ENCODE results near the gene ACTR1A. TPM values are rescaled to one million over a fixed set of nuclear protein-coding genes. Genes with fewer than 3 reads are reported as not detected.

The ACTR1A gene
- total and polyA plus RNA-seq, 9 of the 15 experiments (the other 6 are each of a cell fraction or from before 2014, with no cell fraction given), result 36.3 to 77.2 (median 49.6) TPM

DNA sequence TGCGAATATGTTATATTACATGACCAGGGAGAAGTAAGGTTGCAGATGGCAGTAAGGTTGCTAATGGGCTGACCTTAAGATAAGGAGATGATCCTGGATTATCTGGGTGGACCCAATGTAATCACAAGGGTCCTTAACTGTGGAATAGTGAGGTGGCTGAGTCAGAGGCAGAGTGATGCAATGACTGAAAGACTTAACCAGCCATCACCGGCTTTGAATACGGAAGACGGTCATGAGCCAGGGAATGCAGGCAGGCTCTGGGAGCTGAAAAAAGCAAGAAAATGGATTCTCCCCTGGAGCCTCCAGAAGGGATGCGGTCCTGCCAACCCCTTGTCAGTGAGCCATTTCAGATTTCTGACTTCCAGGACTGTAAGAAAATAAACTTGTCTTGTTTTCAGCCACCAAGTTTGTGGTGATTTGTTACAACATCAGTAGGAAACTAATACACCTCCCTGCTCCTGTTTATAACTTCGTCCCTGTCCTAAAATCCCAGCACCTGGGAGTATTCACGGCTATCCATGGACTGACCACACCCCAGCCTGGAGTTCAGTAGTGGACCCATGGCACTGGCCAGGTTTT lies 46.5 kb downstream of the ACTR1A start (continued):
- TF ChIP-seq NONO (IDR thresholded peaks at IDR 0.05; ENCODE audit: low read depth in 2 of 2, low read length in 1 of 2) (no peak; a peak in 1 of 4 replicates), TEAD4 (IDR thresholded peaks at IDR 0.05; ENCODE audit: low read length) (peak; percentile 72), TEAD4 (CRISPR knock-in tag; IDR thresholded peaks at IDR 0.05; ENCODE audit: borderline replicate concordance) (no peak), KDM2B (CRISPR knock-in tag; IDR thresholded peaks at IDR 0.05) (no peak), ZBTB12 (CRISPR knock-in tag; IDR thresholded peaks at IDR 0.05) (no peak), ELF1 (tag; IDR thresholded peaks at IDR 0.05) (peak; percentile 82), SRSF7 (optimal IDR thresholded peaks at IDR 0.05; ENCODE audit: low read depth, low read length) (no peak), BRF2 (IDR thresholded peaks at IDR 0.05; ENCODE audit: borderline replicate concordance, insufficient read depth, insufficient read length) (no peak), ID3 (CRISPR knock-in tag; IDR thresholded peaks at IDR 0.05) (no peak), ID3 (tag; IDR thresholded peaks at IDR 0.05) (peak; percentile 73), ARID3A (IDR thresholded peaks at IDR 0.05; ENCODE audit: borderline replicate concordance, low read depth, low read length) (peak; percentile 88; the same call in 1 of the 2 replicates), HLTF (IDR thresholded peaks at IDR 0.05) (no peak), EP400 (IDR thresholded peaks at IDR 0.05) (peak; percentile 82), ZNF354B (CRISPR knock-in tag; IDR thresholded peaks at IDR 0.05) (no peak), NR2C1 (IDR thresholded peaks at IDR 0.05) (peak; percentile 47; the same call in 1 of the 2 replicates), NR2C1 (tag; IDR thresholded peaks at IDR 0.05) (peak; percentile 86), HNRNPL (IDR thresholded peaks at IDR 0.05; ENCODE audit: low read depth, low read length) (no peak), ZNF586 (CRISPR knock-in tag; conservative IDR thresholded peaks at IDR 0.05) (no peak), XRCC4 (IDR thresholded peaks at IDR 0.05; ENCODE audit: extremely low read depth, insufficient read depth, insufficient read length) (no peak)
- TF ChIP-seq, protein P1, sequence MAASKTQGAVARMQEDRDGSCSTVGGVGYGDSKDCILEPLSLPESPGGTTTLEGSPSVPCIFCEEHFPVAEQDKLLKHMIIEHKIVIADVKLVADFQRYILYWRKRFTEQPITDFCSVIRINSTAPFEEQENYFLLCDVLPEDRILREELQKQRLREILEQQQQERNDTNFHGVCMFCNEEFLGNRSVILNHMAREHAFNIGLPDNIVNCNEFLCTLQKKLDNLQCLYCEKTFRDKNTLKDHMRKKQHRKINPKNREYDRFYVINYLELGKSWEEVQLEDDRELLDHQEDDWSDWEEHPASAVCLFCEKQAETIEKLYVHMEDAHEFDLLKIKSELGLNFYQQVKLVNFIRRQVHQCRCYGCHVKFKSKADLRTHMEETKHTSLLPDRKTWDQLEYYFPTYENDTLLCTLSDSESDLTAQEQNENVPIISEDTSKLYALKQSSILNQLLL (CRISPR knock-in tag; IDR thresholded peaks at IDR 0.05; ENCODE audit: borderline replicate concordance), result no peak
- TF ChIP-seq, protein P2, sequence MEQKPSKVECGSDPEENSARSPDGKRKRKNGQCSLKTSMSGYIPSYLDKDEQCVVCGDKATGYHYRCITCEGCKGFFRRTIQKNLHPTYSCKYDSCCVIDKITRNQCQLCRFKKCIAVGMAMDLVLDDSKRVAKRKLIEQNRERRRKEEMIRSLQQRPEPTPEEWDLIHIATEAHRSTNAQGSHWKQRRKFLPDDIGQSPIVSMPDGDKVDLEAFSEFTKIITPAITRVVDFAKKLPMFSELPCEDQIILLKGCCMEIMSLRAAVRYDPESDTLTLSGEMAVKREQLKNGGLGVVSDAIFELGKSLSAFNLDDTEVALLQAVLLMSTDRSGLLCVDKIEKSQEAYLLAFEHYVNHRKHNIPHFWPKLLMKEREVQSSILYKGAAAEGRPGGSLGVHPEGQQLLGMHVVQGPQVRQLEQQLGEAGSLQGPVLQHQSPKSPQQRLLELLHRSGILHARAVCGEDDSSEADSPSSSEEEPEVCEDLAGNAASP (IDR thresholded peaks at IDR 0.05), result no peak
